HG03103 (cell line): Measurements from ENCODE around the gene YTHDC1.
A peak's percentile ranks its signal among the peaks of the same experiment; 100 is the strongest.
"Not testable (repeated sequence)": the region's sequence is repeated elsewhere in the genome, so short reads cannot be mapped to it uniquely, and the experiment has no call there.

Source experiments
- ATAC-seq: cut with Tn5 transposase; IDR thresholded peaks from one replicate; pipeline ENCODE4 v1.9.1; 2021; ENCODE audit warnings: low read depth; ENCODE audit not compliant: unreplicated experiment

Gene YTHDC1

GRCh38 chr4:68349649-68350360 lies at the start of gene YTHDC1:
Gene YTHDC1, minus strand, starts transcription at chr4:68350090. Its CDS starts 337 bp downstream, at chr4:68349753.
- peak; percentile 97 for ATAC-seq

GRCh38 chr4:68399306-68399705 lies 49.4 kb upstream of the YTHDC1 start:
- ATAC-seq, result no peak

GRCh38 chr4:68396756-68397155 lies 46.9 kb upstream of the YTHDC1 start:
- no peak for ATAC-seq

- ATAC-seq, result no peak
Measured at GRCh38 chr4:68391436-68391835, 41.5 kb upstream of the YTHDC1 start.

- no peak for ATAC-seq
Measured at GRCh38 chr4:68390205-68390935, 40.5 kb upstream of the YTHDC1 start.

- ATAC-seq, result not testable (repeated sequence)
Measured at GRCh38 chr4:68389386-68389913, 39.6 kb upstream of the YTHDC1 start.

- ATAC-seq, result no peak
Measured at GRCh38 chr4:68388347-68388865, 38.5 kb upstream of the YTHDC1 start.

GRCh38 chr4:68385267-68385666 lies 35.4 kb upstream of the YTHDC1 start:
- no peak for ATAC-seq

- ATAC-seq, result no peak
Measured at GRCh38 chr4:68383115-68383514, 33.2 kb upstream of the YTHDC1 start.

GRCh38 chr4:68378226-68378625 lies 28.3 kb upstream of the YTHDC1 start:
- no peak for ATAC-seq

- ATAC-seq, result peak; percentile 52
Measured at GRCh38 chr4:68375667-68376559, 26.0 kb upstream of the YTHDC1 start.

- peak; percentile 94 for ATAC-seq
Measured at GRCh38 chr4:68373513-68373912, 23.6 kb upstream of the YTHDC1 start.

- ATAC-seq, result no peak
Measured at GRCh38 chr4:68372588-68372987, 22.7 kb upstream of the YTHDC1 start.

- ATAC-seq, result no peak
Measured at GRCh38 chr4:68369142-68369805, 19.4 kb upstream of the YTHDC1 start.

- ATAC-seq, result no peak
Measured at GRCh38 chr4:68368691-68369131, 18.8 kb upstream of the YTHDC1 start.

GRCh38 chr4:68367835-68368234 lies 17.9 kb upstream of the YTHDC1 start:
- ATAC-seq, result no peak

- no peak for ATAC-seq
Measured at GRCh38 chr4:68366600-68366999, 16.7 kb upstream of the YTHDC1 start.

GRCh38 chr4:68365068-68365467 lies 15.2 kb upstream of the YTHDC1 start:
- ATAC-seq, result no peak

GRCh38 chr4:68361146-68361589 lies 11.3 kb upstream of the YTHDC1 start:
- ATAC-seq, result no peak
